ENCODE results near the gene CERS6. TPM values are rescaled to one million over a fixed set of nuclear protein-coding genes. Genes with fewer than 3 reads are reported as not detected.

CERS6 gene
- total RNA-seq, 1 donor from 2014 or later: 21.8 TPM

DNA sequence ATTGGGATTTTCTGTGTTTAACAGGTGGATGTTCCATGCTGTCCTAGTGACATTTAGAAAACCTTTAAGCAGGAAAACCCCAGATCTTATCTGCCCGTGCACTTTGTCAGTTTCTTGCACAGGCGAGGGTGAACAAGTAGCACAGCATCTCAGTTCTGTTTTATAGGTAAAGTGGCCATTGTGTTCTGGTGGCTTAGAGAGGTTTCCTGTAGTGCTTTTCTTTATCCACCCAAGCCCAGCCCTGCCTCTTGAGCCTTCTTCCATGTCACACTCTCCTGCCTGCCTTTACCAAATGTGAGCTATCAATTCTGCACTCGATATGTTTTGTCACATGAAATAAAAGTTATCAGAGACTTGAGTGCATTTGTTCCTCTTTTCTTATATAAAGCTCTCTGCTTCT lies 211.1 kb downstream of the CERS6 start:
- H3K9me3 ChIP-seq: no peaks in the 10 kb centered on the region

DNA sequence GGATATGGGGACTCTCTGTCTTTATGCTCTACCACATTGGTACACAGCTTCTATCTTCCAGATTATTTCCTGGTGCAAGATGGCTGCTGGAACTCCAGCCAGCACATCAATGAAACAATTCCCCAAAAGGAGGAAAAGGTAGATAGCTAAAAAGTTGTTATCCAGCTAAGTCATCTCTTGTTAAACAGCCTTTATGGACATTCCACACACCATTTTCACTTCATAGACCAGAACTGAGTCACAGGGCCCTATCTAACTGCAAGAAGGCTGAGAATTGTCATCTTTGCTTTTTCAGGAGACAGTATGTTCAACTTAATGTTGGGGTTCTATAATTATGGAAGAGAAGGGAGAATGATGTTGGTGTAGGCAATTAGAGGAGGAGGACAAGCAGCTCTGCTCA lies 213.1 kb downstream of the CERS6 start:
- no peak overlapping the region for H3K4me3 ChIP-seq
- ATAC-seq: no peak
- no peaks in the 10 kb centered on the region for H3K36me3 ChIP-seq
- H3K4me1 ChIP-seq: no peaks in the 10 kb centered on the region
- TF ChIP-seq, protein P1, sequence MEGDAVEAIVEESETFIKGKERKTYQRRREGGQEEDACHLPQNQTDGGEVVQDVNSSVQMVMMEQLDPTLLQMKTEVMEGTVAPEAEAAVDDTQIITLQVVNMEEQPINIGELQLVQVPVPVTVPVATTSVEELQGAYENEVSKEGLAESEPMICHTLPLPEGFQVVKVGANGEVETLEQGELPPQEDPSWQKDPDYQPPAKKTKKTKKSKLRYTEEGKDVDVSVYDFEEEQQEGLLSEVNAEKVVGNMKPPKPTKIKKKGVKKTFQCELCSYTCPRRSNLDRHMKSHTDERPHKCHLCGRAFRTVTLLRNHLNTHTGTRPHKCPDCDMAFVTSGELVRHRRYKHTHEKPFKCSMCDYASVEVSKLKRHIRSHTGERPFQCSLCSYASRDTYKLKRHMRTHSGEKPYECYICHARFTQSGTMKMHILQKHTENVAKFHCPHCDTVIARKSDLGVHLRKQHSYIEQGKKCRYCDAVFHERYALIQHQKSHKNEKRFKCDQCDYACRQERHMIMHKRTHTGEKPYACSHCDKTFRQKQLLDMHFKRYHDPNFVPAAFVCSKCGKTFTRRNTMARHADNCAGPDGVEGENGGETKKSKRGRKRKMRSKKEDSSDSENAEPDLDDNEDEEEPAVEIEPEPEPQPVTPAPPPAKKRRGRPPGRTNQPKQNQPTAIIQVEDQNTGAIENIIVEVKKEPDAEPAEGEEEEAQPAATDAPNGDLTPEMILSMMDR (IDR thresholded peaks at IDR 0.05): no peak
- no peaks in the 10 kb centered on the region for H3K9me3 ChIP-seq
- intact Hi-C loops (cut with DNase I): no loop called here
- H3K27ac ChIP-seq: no peak overlapping the region
- no peaks in the 10 kb centered on the region for H3K27me3 ChIP-seq (ENCODE audit: low read depth)
- DNase-seq: no peak

More for the DNA sequence above, 211.1 kb downstream of the CERS6 start:
- TF ChIP-seq, protein P1 (IDR thresholded peaks at IDR 0.05): no peak
- Histone ChIP-seq H3K36me3 (no peaks in the 10 kb centered on the region), H3K27me3 (ENCODE audit: low read depth) (no peaks in the 10 kb centered on the region), H3K27ac (no peak overlapping the region), H3K4me1 (no peaks in the 10 kb centered on the region), H3K4me3 (no peak overlapping the region)
- no peak for DNase-seq
- intact Hi-C loops (cut with DNase I): no loop called here
- no peak for ATAC-seq

DNA sequence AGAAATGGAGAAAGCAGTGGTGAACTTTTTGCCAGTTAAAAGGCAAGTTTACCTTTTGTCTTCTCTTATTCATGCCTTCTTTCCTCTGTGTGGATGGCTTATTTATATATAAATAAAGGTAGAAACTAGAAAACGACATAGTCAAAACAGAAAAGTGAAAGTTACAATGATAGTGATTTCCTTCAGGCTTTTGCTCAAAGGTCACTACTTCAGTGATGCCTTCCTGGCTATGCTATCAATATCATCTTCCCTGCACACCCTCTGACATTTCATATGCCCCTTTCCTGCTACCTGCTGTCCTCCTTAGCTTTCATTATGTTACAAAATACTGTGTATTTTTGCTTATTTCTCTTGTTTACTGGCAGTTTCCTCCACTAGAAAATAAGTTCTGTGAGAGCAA lies 214.4 kb downstream of the CERS6 start:
- Histone ChIP-seq H3K27ac (no peak overlapping the region), H3K27me3 (ENCODE audit: low read depth) (no peaks in the 10 kb centered on the region), H3K9me3 (no peaks in the 10 kb centered on the region), H3K4me3 (no peak overlapping the region), H3K36me3 (no peaks in the 10 kb centered on the region), H3K4me1 (no peaks in the 10 kb centered on the region)
- TF ChIP-seq, protein P1 (IDR thresholded peaks at IDR 0.05): no peak
- no peak for ATAC-seq
- no peak for DNase-seq
- intact Hi-C loops (cut with DNase I): no loop called here

DNA sequence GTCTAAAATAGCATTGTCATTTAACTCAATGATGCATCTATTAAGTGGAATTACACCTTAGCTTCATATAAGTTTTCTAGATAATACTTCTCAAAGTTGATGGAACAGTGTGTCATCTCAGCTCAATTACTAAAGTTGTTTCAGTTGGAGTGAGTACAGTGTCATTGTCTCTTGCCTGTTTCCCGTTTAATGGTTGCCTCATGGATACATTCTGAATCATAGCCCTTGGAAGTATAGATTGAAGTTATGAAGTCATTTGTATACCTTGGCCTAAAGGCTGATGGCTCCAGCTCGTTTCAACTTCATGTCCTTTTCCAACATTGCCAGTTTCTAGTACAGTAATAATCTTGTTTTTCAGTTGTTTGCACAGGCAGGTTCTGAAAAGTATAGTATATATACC lies 215.9 kb downstream of the CERS6 start:
- H3K9me3 ChIP-seq: no peaks in the 10 kb centered on the region
- DNase-seq (no peak), ATAC-seq (no peak)
- intact Hi-C loops (cut with DNase I): no loop called here
- no peak overlapping the region for H3K27ac ChIP-seq
- H3K4me1 ChIP-seq: no peaks in the 10 kb centered on the region
- TF ChIP-seq, protein P1 (IDR thresholded peaks at IDR 0.05): no peak
- H3K36me3 ChIP-seq: no peaks in the 10 kb centered on the region
- H3K27me3 ChIP-seq (ENCODE audit: low read depth): no peaks in the 10 kb centered on the region
- H3K4me3 ChIP-seq: no peak overlapping the region

DNA sequence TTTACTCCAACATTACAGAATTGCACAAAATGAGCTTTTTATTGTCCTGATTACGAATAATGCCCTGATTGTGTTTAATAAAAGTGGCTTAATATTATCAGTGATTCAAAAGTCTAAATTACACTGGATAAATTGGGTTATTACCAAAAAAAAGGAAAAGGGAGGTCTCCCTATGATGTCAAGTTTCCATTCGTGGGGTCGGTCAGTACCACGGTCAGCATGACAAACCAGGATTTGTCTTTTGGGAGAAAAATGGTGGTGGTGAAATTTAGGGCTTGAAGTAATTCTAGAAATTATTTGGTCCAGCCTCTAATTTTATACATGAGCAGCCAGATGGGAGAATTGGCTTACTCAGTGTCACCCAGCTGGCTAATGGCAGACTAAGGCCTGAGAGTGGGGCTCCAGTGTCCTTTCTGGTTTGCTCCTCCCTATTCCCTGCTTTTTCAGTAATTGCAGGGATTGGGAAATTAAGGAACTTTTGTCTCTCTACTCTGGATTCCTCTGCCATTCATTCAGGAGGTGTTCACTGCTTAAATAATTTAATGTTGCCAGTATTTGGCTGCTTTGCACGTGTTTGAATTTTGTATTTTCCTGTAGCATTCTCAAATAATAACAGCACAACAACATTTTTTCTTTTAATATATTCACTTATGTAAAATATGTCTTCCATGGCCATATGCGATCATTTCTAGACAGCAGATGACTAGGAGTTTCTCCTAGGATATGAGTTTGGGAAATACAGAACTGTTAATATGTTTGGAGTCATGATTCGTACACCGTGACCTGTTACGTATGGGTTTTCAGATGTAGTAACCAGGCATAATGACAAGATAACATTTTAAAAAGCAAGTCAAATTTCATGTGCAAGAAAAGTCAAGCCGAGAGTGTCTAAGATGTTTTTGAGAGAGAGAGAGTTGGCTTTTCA lies 217.5 kb downstream of the CERS6 start:
- intact Hi-C loops (cut with DNase I): no loop called here
- no peak overlapping the region for H3K4me3 ChIP-seq

More for the DNA sequence above, 217.5 kb downstream of the CERS6 start:
- DNase-seq (no peak), ATAC-seq (no peak)
- TF ChIP-seq, protein P1 (IDR thresholded peaks at IDR 0.05): no peak
- no peak overlapping the region for H3K27ac ChIP-seq
- no peaks in the 10 kb centered on the region for H3K36me3 ChIP-seq
- no peaks in the 10 kb centered on the region for H3K9me3 ChIP-seq
- no peaks in the 10 kb centered on the region for H3K4me1 ChIP-seq
- H3K27me3 ChIP-seq (ENCODE audit: low read depth): no peaks in the 10 kb centered on the region
